ENCODE results near the gene CTDP1.

Gene CTDP1

GRCh38 chr18:79772865-79773696, 93.5 kb downstream of the CTDP1 start:
- TF ChIP-seq CTCF (IDR thresholded peaks at IDR 0.05; ENCODE audit: borderline replicate concordance, control extremely low read depth, extremely low read depth, insufficient read depth, missing control alignments), result no peak
- in situ Hi-C loops (cut with MboI; ENCODE audit: low sequenced_read_pairs, unreplicated experiment), result no loop called here
- no peak for DNase-seq (ENCODE audit: low spot score)

- in situ Hi-C loops (cut with MboI; ENCODE audit: low sequenced_read_pairs, unreplicated experiment), result no loop called here
- no peak for TF ChIP-seq CTCF (IDR thresholded peaks at IDR 0.05; ENCODE audit: borderline replicate concordance, control extremely low read depth, extremely low read depth, insufficient read depth, missing control alignments)
- no peak for DNase-seq (ENCODE audit: low spot score)
Observed at GRCh38 chr18:79774111-79774510, 94.5 kb downstream of the CTDP1 start.

GRCh38 chr18:79775441-79776221, 96.0 kb downstream of the CTDP1 start:
- no peak for DNase-seq (ENCODE audit: low spot score)
- in situ Hi-C loops (cut with MboI; ENCODE audit: low sequenced_read_pairs, unreplicated experiment), result no loop called here
- TF ChIP-seq CTCF (IDR thresholded peaks at IDR 0.05; ENCODE audit: borderline replicate concordance, control extremely low read depth, extremely low read depth, insufficient read depth, missing control alignments), result no peak

- no peak for DNase-seq (ENCODE audit: low spot score)
- TF ChIP-seq CTCF (IDR thresholded peaks at IDR 0.05; ENCODE audit: borderline replicate concordance, control extremely low read depth, extremely low read depth, insufficient read depth, missing control alignments), result no peak
- in situ Hi-C loops (cut with MboI; ENCODE audit: low sequenced_read_pairs, unreplicated experiment), result no loop called here
Observed at GRCh38 chr18:79776674-79777073, 97.1 kb downstream of the CTDP1 start.

- DNase-seq (ENCODE audit: low spot score), result no peak
- in situ Hi-C loops (cut with MboI; ENCODE audit: low sequenced_read_pairs, unreplicated experiment), result no loop called here
- no peak for TF ChIP-seq CTCF (IDR thresholded peaks at IDR 0.05; ENCODE audit: borderline replicate concordance, control extremely low read depth, extremely low read depth, insufficient read depth, missing control alignments)
Observed at GRCh38 chr18:79778291-79778791, 98.7 kb downstream of the CTDP1 start.

GRCh38 chr18:79779021-79779699, 99.6 kb downstream of the CTDP1 start:
- no peak for DNase-seq (ENCODE audit: low spot score)
- in situ Hi-C loops (cut with MboI; ENCODE audit: low sequenced_read_pairs, unreplicated experiment), result no loop called here
- TF ChIP-seq CTCF (IDR thresholded peaks at IDR 0.05; ENCODE audit: borderline replicate concordance, control extremely low read depth, extremely low read depth, insufficient read depth, missing control alignments), result no peak

Data from GM13976 (cell line).